ENCODE measurements around the gene TM4SF4.

TM4SF4 gene

GRCh38 chr3:149542375-149543312 lies 68.1 kb downstream of the TM4SF4 start:
- Histone ChIP-seq H3K79me2 (ENCODE audit: control insufficient read depth, insufficient read depth, low read length, poor library complexity) (peaks cover 6% of the 10 kb centered on the region), H3K4ac (ENCODE audit: low read depth, low read length) (peak overlapping the region; percentile 23), H3K14ac (ENCODE audit: low read length) (peak overlapping the region; percentile 73), H3K9ac (ENCODE audit: low read length) (no peak overlapping the region), H3K79me1 (ENCODE audit: low read length) (peaks cover 21% of the 10 kb centered on the region), H2AFZ (ENCODE audit: insufficient read depth, low read length, poor library complexity) (no peak overlapping the region), H2AK5ac (ENCODE audit: low read length) (peak overlapping the region; percentile 72), H3K23ac (ENCODE audit: low read length) (no peak overlapping the region), H3K18ac (ENCODE audit: low read length) (peak overlapping the region; percentile 60), H2BK120ac (ENCODE audit: insufficient read depth, low read length, poor library complexity) (peak overlapping the region; percentile 57), H4K91ac (ENCODE audit: low read depth, low read length) (peak overlapping the region; percentile 63), H2BK5ac (ENCODE audit: low read depth, low read length, poor library complexity) (peak overlapping the region; percentile 71), H2BK12ac (ENCODE audit: low read length) (peak overlapping the region; percentile 79), H3K4me1 (ENCODE audit: control insufficient read depth in 1 of 2, insufficient read depth in 2 of 2, low read length in 2 of 2) (peaks cover 11 to 32% of the 10 kb centered on the region in 2 experiments), H3K4me2 (ENCODE audit: low read length) (no peak overlapping the region), H4K12ac (ENCODE audit: low read depth, low read length) (no peak overlapping the region), H3K27me3 (ENCODE audit: insufficient read depth, low read length) (no peaks in the 10 kb centered on the region), H3K36me3 (ENCODE audit: control insufficient read depth in 1 of 2, insufficient read depth in 2 of 2, low read length in 2 of 2) (peaks cover 4 to 11% of the 10 kb centered on the region in 2 experiments), H3K4me3 (ENCODE audit: low read depth, low read length) (no peak overlapping the region), H3K9me3 (ENCODE audit: insufficient read depth, low read depth, low read length) (no peaks in the 10 kb centered on the region), H3K27ac (ENCODE audit: low read depth, low read length) (peak overlapping the region; percentile 22), H4K8ac (ENCODE audit: low read depth, low read length) (peak overlapping the region; percentile 62)
- WGBS (ENCODE audit: extremely low coverage, insufficient coverage, insufficient read length): no CpG with 5 or more reads among the region's 9 CpGs
- peak; percentile 90 to 93 for DNase-seq

- Histone ChIP-seq H2BK12ac (ENCODE audit: low read length) (no peak overlapping the region), H3K79me2 (ENCODE audit: control insufficient read depth, insufficient read depth, low read length, poor library complexity) (peaks cover 6% of the 10 kb centered on the region), H3K14ac (ENCODE audit: low read length) (no peak overlapping the region), H3K18ac (ENCODE audit: low read length) (no peak overlapping the region), H3K23ac (ENCODE audit: low read length) (no peak overlapping the region), H3K9me3 (ENCODE audit: insufficient read depth, low read depth, low read length) (no peaks in the 10 kb centered on the region), H3K27ac (ENCODE audit: low read depth, low read length) (no peak overlapping the region), H2AK5ac (ENCODE audit: low read length) (no peak overlapping the region), H3K36me3 (ENCODE audit: control insufficient read depth in 1 of 2, insufficient read depth in 2 of 2, low read length in 2 of 2) (peaks cover 4 to 11% of the 10 kb centered on the region in 2 experiments), H3K4me1 (ENCODE audit: control insufficient read depth in 1 of 2, insufficient read depth in 2 of 2, low read length in 2 of 2) (peaks cover 8 to 28% of the 10 kb centered on the region in 2 experiments), H3K4ac (ENCODE audit: low read depth, low read length) (no peak overlapping the region), H3K4me2 (ENCODE audit: low read length) (no peak overlapping the region), H2AFZ (ENCODE audit: insufficient read depth, low read length, poor library complexity) (no peak overlapping the region), H2BK120ac (ENCODE audit: insufficient read depth, low read length, poor library complexity) (no peak overlapping the region), H2BK5ac (ENCODE audit: low read depth, low read length, poor library complexity) (no peak overlapping the region), H4K8ac (ENCODE audit: low read depth, low read length) (no peak overlapping the region), H4K12ac (ENCODE audit: low read depth, low read length) (no peak overlapping the region), H4K91ac (ENCODE audit: low read depth, low read length) (no peak overlapping the region), H3K4me3 (ENCODE audit: low read depth, low read length) (no peak overlapping the region), H3K79me1 (ENCODE audit: low read length) (peaks cover 26% of the 10 kb centered on the region), H3K9ac (ENCODE audit: low read length) (no peak overlapping the region), H3K27me3 (ENCODE audit: insufficient read depth, low read length) (no peaks in the 10 kb centered on the region)
- no CpG with 5 or more reads among the region's 2 CpGs for WGBS (ENCODE audit: extremely low coverage, insufficient coverage, insufficient read length)
- DNase-seq: no peak
These were observed 70.6 kb downstream of the TM4SF4 start for GRCh38 chr3:149545049-149545448.

DNA sequence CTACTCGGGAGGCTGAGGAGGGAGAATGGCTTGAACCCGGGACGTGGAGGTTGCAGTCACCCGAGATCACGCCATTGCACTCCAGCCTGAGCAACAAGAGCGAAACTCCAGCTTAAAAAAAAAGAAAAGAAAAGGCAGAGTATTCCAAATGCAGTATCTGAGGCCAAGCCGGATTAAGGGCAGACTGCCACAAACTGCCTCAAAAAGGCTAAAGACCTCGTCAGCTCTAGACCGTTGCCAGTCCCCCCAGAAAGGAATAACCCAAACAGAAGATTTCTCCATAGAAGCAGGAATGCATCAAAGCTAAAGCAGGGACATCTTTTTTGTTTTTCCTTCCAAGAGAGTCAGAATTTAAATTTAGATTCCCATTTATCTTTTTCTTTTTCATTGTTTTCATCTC lies 72.9 kb downstream of the TM4SF4 start:
- H3K4me3 ChIP-seq (ENCODE audit: low read depth, low read length): no peak overlapping the region

DNA sequence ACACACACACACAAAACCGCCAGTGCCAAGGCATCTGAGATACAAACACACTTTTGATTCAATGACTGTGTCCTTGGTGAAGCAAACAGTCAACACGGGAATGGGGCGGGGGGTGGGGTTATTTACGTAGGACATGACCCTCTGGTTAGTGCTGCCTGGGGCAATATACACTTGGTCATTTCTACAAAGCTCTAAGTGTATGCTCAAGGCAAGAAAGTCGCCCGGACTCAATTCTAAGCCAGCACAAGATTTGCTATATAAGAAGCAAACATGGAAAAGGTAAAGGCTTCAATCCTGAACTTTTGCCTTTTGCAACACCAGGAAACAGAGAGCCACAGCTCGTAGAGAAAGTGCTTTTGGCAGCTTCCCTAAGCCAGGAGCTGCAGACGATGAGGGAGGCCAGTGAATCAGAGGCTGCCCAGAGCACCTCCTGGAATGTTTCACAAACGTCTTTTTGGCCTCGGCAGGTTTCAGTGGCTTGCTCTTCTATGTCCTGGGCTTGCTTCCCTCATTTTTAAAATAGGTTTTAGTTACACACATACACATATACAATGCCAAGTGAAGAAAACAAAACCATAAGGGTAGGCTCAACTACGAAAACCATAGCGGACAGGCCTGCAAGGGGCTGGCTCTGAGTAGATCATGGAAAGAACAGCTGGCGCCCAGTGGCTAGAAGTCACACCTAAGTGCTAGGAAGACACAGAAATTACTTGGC lies 73.6 kb downstream of the TM4SF4 start:
- Histone ChIP-seq H3K18ac (ENCODE audit: low read length) (no peak overlapping the region), H2BK120ac (ENCODE audit: insufficient read depth, low read length, poor library complexity) (no peak overlapping the region), H4K91ac (ENCODE audit: low read depth, low read length) (peak overlapping the region; percentile 53), H3K9me3 (ENCODE audit: insufficient read depth, low read depth, low read length) (no peaks in the 10 kb centered on the region), H3K79me1 (ENCODE audit: low read length) (peaks cover 16% of the 10 kb centered on the region), H3K4me2 (ENCODE audit: low read length) (peak overlapping the region; percentile 40), H3K36me3 (ENCODE audit: control insufficient read depth in 1 of 2, insufficient read depth in 2 of 2, low read length in 2 of 2) (no peaks in the 10 kb centered on the region), H3K23ac (ENCODE audit: low read length) (no peak overlapping the region), H3K4ac (ENCODE audit: low read depth, low read length) (no peak overlapping the region), H3K79me2 (ENCODE audit: control insufficient read depth, insufficient read depth, low read length, poor library complexity) (peaks cover 5% of the 10 kb centered on the region), H2BK5ac (ENCODE audit: low read depth, low read length, poor library complexity) (peak overlapping the region; percentile 5), H4K8ac (ENCODE audit: low read depth, low read length) (no peak overlapping the region), H3K14ac (ENCODE audit: low read length) (no peak overlapping the region), H2AK5ac (ENCODE audit: low read length) (no peak overlapping the region), H3K27me3 (ENCODE audit: insufficient read depth, low read length) (no peaks in the 10 kb centered on the region), H3K4me3 (ENCODE audit: low read depth, low read length) (no peak overlapping the region), H2BK12ac (ENCODE audit: low read length) (no peak overlapping the region), H4K12ac (ENCODE audit: low read depth, low read length) (no peak overlapping the region), H3K4me1 (ENCODE audit: control insufficient read depth in 1 of 2, insufficient read depth in 2 of 2, low read length in 2 of 2) (peaks cover 5 to 30% of the 10 kb centered on the region in 2 experiments), H3K27ac (ENCODE audit: low read depth, low read length) (peak overlapping the region; percentile 79), H3K9ac (ENCODE audit: low read length) (no peak overlapping the region), H2AFZ (ENCODE audit: insufficient read depth, low read length, poor library complexity) (no peak overlapping the region)
- peak; percentile 37 to 41 for DNase-seq
- no CpG with 5 or more reads among the region's 13 CpGs for WGBS (ENCODE audit: extremely low coverage, insufficient coverage, insufficient read length)

More for the DNA sequence above, 72.9 kb downstream of the TM4SF4 start:
- H2BK12ac ChIP-seq (ENCODE audit: low read length): peak overlapping the region; percentile 73
- no peaks in the 10 kb centered on the region for H3K36me3 ChIP-seq (ENCODE audit: control insufficient read depth in 1 of 2, insufficient read depth in 2 of 2, low read length in 2 of 2)
- H4K8ac ChIP-seq (ENCODE audit: low read depth, low read length): no peak overlapping the region
- H3K23ac ChIP-seq (ENCODE audit: low read length): no peak overlapping the region
- H3K79me1 ChIP-seq (ENCODE audit: low read length): peaks cover 17% of the 10 kb centered on the region
- H3K27me3 ChIP-seq (ENCODE audit: insufficient read depth, low read length): no peaks in the 10 kb centered on the region
- H3K9me3 ChIP-seq (ENCODE audit: insufficient read depth, low read depth, low read length): no peaks in the 10 kb centered on the region
- peak overlapping the region; percentile 72 for H3K18ac ChIP-seq (ENCODE audit: low read length)
- no peak overlapping the region for H2AK5ac ChIP-seq (ENCODE audit: low read length)
- no peak overlapping the region for H4K12ac ChIP-seq (ENCODE audit: low read depth, low read length)
- peak overlapping the region; percentile 24 for H2BK120ac ChIP-seq (ENCODE audit: insufficient read depth, low read length, poor library complexity)
- peak overlapping the region; percentile 53 for H3K14ac ChIP-seq (ENCODE audit: low read length)
- peak overlapping the region; percentile 48 for H4K91ac ChIP-seq (ENCODE audit: low read depth, low read length)
- no peak overlapping the region for H2AFZ ChIP-seq (ENCODE audit: insufficient read depth, low read length, poor library complexity)
- DNase-seq: no peak
- no peak overlapping the region for H3K4me2 ChIP-seq (ENCODE audit: low read length)
- H3K27ac ChIP-seq (ENCODE audit: low read depth, low read length): peak overlapping the region; percentile 25
- peak overlapping the region; percentile 81 for H2BK5ac ChIP-seq (ENCODE audit: low read depth, low read length, poor library complexity)
- peaks cover 4 to 25% of the 10 kb centered on the region in 2 experiments for H3K4me1 ChIP-seq (ENCODE audit: control insufficient read depth in 1 of 2, insufficient read depth in 2 of 2, low read length in 2 of 2)
- no CpG with 5 or more reads among the region's 9 CpGs for WGBS (ENCODE audit: extremely low coverage, insufficient coverage, insufficient read length)
- H3K4ac ChIP-seq (ENCODE audit: low read depth, low read length): peak overlapping the region; percentile 44
- peaks cover 5% of the 10 kb centered on the region for H3K79me2 ChIP-seq (ENCODE audit: control insufficient read depth, insufficient read depth, low read length, poor library complexity)
- H3K9ac ChIP-seq (ENCODE audit: low read length): no peak overlapping the region

Data from trophoblast cell (in vitro differentiated cells and primary cell).